Measurements from ENCODE around the gene CELA3B. TPM values are rescaled to one million over a fixed set of nuclear protein-coding genes. Genes with fewer than 3 reads are reported as not detected.
"Not testable (repeated sequence)": the region's sequence is repeated elsewhere in the genome, so short reads cannot be mapped to it uniquely, and the experiment has no call there.

The CELA3B gene
- total and polyA plus RNA-seq, 10 donors, result 0.08 to 1.8 (median 0.49) TPM; not detected in 4

- H3K36me3 ChIP-seq, result no peaks in the 10 kb centered on the region
- peaks cover 2 to 29% (median 18%) of the 10 kb centered on the region in 6 donors for H3K4me1 ChIP-seq
- intact Hi-C loops (cut with DNase I; ENCODE audit: low total_unique reads), result no loop called here
- peak; percentile 91 for DNase-seq
- no peak overlapping the region for H3K27ac ChIP-seq
- no peak overlapping the region for H3K4me3 ChIP-seq
- 39 to 57% (median 53%) methylated on average over 11 of the region's 11 CpGs for WGBS, 5 donors
- TF ChIP-seq POLR2AphosphoS5 (IDR thresholded peaks at IDR 0.05) (peak in 2 of 3 donors; percentile 28 to 64), POLR2A (IDR thresholded peaks at IDR 0.05) (no peak), CTCF (IDR thresholded peaks at IDR 0.05 in 8 of 11, conservative IDR thresholded peaks at IDR 0.05 in 3 of 11) (peak; percentile 74 to 95 (median 92))
- no peaks in the 10 kb centered on the region for H3K9me3 ChIP-seq
- H3K27me3 ChIP-seq (replicated peaks in 1 of 7), result peaks cover 0 to 7% (median 0%) of the 10 kb centered on the region in 7 donors
These were observed 13.2 kb upstream of the CELA3B start for GRCh38 chr1:21963477-21964217.

GRCh38 chr1:21966247-21967000 is 10.4 kb upstream of the CELA3B start:
- WGBS, 5 donors, result 79 to 91% (median 90%) methylated on average over 15 of the region's 15 CpGs
- peak; percentile 28 for DNase-seq
- intact Hi-C loops (cut with DNase I; ENCODE audit: low total_unique reads), result no loop called here
- H3K4me1 ChIP-seq, result peaks cover 2 to 29% (median 18%) of the 10 kb centered on the region in 6 donors
- H3K27ac ChIP-seq, result no peak overlapping the region
- H3K4me3 ChIP-seq, result no peak overlapping the region
- H3K9me3 ChIP-seq, result no peaks in the 10 kb centered on the region
- peaks cover 0 to 7% (median 0%) of the 10 kb centered on the region in 7 donors for H3K27me3 ChIP-seq (replicated peaks in 1 of 7)
- no peak for TF ChIP-seq CTCF (IDR thresholded peaks at IDR 0.05 in 8 of 11, conservative IDR thresholded peaks at IDR 0.05 in 3 of 11)
- no peak for TF ChIP-seq POLR2A (IDR thresholded peaks at IDR 0.05)
- H3K36me3 ChIP-seq, result no peaks in the 10 kb centered on the region

GRCh38 chr1:21967216-21967615 is 9.6 kb upstream of the CELA3B start:
- H3K27me3 ChIP-seq (replicated peaks in 1 of 7); H3K9me3 ChIP-seq; H3K4me3 ChIP-seq; H3K36me3 ChIP-seq; H3K27ac ChIP-seq; DNase-seq; intact Hi-C loops (cut with DNase I; ENCODE audit: low total_unique reads): not testable (repeated sequence)
- peaks cover 0 to 22% (median 11%) of the 10 kb centered on the region in 6 donors for H3K4me1 ChIP-seq
- 82 to 94% (median 88%) methylated on average over 6 of the region's 6 CpGs for WGBS, 5 donors

GRCh38 chr1:21969066-21969465 is 7.8 kb upstream of the CELA3B start:
- H3K36me3 ChIP-seq; H3K27me3 ChIP-seq (replicated peaks in 1 of 7); H3K9me3 ChIP-seq; H3K27ac ChIP-seq; H3K4me1 ChIP-seq; intact Hi-C loops (cut with DNase I; ENCODE audit: low total_unique reads); H3K4me3 ChIP-seq: not testable (repeated sequence)
- peak; percentile 27 for DNase-seq
- 53 to 81% (median 72%) methylated on average over 5 of the region's 5 CpGs for WGBS, 5 donors

- H3K4me3 ChIP-seq; H3K27me3 ChIP-seq (replicated peaks in 1 of 7); H3K36me3 ChIP-seq; H3K4me1 ChIP-seq; intact Hi-C loops (cut with DNase I; ENCODE audit: low total_unique reads); DNase-seq; H3K27ac ChIP-seq; H3K9me3 ChIP-seq: not testable (repeated sequence)
- WGBS, 5 donors, result 48 to 74% (median 55%) methylated on average over 4 of the region's 4 CpGs
These were observed 6.3 kb upstream of the CELA3B start for GRCh38 chr1:21970523-21970922.

- DNase-seq; intact Hi-C loops (cut with DNase I; ENCODE audit: low total_unique reads); H3K36me3 ChIP-seq; H3K27ac ChIP-seq; H3K4me3 ChIP-seq; H3K9me3 ChIP-seq; H3K27me3 ChIP-seq (replicated peaks in 1 of 7); H3K4me1 ChIP-seq: not testable (repeated sequence)
- WGBS, 5 donors, result 37 to 65% (median 53%) methylated on average over 2 of the region's 2 CpGs
These were observed 3.8 kb upstream of the CELA3B start for GRCh38 chr1:21972973-21973441.

- WGBS, 5 donors, result 76 to 94% (median 84%) methylated on average over 5 to 8 of the region's 8 CpGs
- H3K9me3 ChIP-seq; H3K27ac ChIP-seq; H3K4me1 ChIP-seq; intact Hi-C loops (cut with DNase I; ENCODE audit: low total_unique reads); DNase-seq; H3K4me3 ChIP-seq; H3K36me3 ChIP-seq; H3K27me3 ChIP-seq (replicated peaks in 1 of 7): not testable (repeated sequence)
These were observed 2.9 kb upstream of the CELA3B start for GRCh38 chr1:21973948-21974347.

- H3K4me3 ChIP-seq; DNase-seq; H3K27me3 ChIP-seq (replicated peaks in 1 of 7); H3K9me3 ChIP-seq; H3K27ac ChIP-seq; H3K36me3 ChIP-seq; intact Hi-C loops (cut with DNase I; ENCODE audit: low total_unique reads); H3K4me1 ChIP-seq: not testable (repeated sequence)
- 72 to 89% (median 78%) methylated on average over 5 to 6 of the region's 6 CpGs for WGBS, 5 donors
These were observed 2.1 kb upstream of the CELA3B start for GRCh38 chr1:21974699-21975098.
